UCSD-AML1 (cell line): ENCODE results near the gene CACNA1C.
"Not testable (repeated sequence)": the region's sequence is repeated elsewhere in the genome, so short reads cannot be mapped to it uniquely, and the experiment has no call there.

Source experiments
- DNase-seq: peaks from one replicate; lab custom pipeline; 2025; ENCODE audit not compliant: unreplicated experiment; lab: John Stamatoyannopoulos, UW

The CACNA1C gene

DNA sequence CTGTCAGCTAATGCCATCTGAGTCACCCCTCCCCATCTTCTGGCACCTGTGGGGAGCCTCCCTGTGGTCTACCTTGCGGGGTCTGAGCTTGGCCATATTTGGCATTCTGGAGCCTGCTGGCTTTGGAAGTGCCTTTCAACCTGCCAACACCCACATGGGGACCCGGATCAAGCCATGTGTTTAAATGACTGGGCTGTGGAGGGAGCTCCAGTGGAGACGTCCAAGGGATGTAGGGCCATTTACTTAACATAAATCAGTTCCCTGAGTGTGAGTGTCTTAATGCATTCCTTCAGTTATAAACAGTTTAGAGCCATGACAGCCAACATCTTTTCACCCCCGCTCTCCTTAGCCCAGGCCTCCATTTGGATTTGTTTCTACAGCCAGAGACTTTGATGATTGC is 22.0 kb downstream of the CACNA1C start:
- no peak for DNase-seq

DNA sequence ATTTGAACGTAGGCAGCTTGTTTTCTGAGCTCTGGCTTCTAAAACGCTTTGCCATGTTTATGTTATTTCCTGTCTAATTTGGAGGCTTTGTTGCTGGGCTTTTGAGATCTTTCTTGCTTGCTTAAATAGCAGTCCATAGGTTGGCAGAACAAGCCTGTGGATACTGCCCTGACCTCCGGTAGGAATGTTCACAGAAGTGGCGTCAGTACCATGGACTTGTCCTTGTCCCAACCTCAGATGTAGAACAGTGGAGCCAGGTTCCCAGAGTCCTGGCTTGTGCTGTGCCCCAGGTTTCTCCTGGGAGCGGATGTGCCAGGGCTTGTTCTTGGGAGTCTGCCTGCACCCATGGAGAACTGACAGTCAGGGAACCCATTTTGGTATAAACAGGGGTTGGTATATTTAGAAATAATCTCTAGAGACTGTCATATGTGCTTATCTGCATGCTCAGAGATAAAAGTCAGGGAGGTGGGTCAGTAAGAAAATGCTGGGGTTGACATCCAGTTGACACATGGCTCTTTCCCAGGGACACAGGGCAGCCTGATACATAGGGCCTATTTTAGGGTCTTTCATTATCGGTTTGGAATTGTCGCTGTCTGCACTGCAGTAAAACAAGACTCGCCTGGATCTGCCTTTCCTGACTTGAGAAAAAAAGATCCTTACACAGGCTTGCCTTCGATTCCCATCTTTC is 22.9 kb downstream of the CACNA1C start:
- DNase-seq, result no peak

DNA sequence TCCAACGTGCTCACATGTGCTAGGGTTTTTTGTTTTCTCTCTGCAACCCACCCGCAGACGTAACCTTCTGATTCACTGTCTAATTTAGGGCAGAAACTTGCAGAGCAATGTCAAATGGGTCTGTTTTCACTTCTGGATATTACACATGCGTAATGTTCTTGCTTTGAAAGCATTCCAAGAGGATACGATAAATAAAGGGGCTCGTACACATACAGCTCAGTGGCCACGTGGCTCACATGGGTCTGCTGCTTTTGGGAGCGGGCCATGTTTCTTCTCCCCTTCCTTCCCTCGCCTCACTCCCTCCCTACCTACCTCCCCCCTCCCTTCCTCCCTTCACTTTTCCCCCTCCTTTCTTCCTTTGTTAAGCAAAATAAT is 23.4 kb downstream of the CACNA1C start:
- no peak for DNase-seq

DNA sequence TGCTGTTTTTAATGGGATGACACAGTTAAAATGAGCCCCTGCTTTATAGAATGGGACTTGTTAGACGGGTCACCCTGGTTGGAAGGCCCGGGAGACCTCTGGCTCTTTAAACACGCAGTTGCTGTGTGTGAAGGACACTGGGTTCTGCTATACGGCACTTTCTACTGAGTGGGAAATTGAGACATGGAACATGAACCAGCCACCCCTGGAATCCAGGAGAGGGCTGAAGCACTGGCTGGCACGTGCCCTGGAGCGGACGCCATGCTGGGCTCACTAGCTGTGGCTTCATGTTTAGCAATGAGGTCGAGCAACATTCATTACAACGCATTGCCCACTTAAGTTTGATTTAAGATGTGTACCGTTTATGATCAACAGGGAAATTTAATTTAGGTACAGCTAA is 23.9 kb downstream of the CACNA1C start:
- no peak for DNase-seq

DNA sequence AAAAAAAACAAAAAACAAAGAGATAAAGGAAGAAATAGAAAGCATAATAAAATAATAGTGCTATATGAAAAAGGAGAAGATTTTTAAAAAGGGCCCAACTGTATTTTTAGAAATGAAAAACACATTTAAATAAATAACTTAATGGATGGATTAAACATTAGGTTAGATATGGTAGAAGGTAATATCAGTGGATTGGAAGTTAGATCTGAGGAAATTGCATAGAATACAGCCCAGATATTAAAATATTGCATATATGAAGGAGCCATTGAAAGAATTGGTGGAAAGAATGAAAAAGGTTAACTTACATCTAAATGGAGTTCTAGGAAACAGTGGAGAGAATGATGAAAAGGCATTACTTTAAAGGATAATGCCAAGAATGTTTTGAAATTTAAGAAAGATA is 27.8 kb downstream of the CACNA1C start:
- DNase-seq, result no peak

DNA sequence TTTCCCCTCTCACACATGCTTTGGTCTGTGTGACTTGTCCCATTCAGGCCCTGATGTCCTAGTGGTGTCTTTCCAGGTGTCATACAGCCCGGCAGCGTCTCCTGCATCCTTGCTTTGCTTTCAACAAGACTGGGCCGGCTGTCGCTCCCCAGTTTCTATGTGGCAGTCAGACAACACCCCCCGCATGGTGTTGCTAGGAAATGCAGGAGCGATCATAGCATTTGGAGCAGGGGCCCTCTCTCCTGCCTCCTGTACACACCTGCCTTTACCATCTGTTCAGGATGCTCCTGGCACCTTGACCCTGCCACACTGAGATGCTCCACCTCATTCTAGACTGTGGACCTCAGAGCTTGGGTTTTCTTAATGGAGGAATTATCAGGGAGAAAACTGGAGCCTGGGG is 29.5 kb downstream of the CACNA1C start:
- no peak for DNase-seq

DNA sequence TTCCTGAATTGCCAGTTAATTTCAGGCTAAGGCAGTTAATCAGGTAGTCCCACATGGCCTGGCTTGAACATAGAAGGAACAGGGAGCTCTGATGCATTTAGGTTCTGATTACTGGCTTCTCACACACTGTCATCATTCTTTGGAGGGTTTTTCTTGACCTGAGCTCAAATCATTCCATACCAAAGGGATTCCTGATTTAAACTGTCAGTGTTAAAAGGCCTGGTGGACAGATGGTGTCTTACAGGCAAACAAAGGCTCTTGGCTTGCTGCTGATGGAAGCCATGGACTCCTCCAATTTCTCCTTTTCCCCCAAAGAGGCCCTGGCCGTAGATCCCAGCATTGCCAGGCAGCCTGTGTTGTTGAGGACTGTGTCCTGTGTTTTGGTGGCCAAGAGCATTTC is 30.2 kb downstream of the CACNA1C start:
- DNase-seq, result no peak

DNA sequence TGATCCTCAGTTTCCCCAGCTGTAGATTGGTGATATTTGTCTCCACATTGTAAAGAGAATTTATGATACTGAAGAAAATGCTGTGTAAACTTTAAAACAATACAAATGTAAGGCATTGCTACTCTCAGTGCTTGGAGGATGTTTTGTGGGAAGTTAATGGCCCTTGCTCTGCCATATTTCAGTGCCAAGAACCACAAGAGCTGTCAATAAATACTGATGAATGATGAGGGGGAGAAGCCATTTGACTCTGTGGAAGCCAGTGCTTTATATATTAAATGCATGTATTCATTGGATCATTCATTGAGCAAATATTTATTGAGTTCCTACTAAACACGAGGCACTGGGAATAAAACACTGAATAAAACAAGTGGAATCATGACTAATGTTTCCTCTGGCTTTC is 30.8 kb downstream of the CACNA1C start:
- no peak for DNase-seq

DNA sequence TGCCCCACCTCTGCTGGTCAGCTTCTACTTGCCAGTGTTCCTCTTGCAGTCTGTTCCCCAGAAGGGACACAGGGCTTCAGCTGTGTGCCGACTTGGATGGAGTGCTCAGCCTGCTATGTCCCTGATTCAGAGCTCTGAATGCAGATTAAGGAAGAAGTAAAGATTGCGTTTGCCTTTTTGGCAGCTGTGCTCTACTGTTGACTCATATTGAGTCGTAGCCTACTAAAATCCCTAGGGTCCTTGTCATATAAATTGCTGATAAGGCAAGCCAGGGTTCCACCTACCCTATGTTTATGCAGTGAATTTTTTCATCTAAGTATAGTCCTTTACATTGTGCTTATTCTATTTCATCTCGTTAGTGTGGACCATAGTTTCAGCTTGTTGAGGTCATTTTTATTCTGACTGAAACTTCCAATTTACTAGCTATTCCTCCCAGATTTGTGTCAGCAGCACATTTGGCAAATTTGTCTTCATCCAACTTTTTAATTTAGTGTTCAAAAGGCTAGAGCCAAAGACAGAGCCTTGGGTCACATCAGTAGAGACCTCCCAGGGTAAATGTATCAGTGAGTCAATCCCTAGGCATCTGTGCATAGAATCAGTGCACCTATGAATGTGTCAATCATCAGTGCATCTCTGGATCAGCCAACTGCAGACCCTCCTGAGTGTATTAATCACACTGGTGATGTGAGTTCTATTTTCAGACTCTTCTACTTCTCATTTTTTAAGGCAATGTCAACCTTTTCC is 31.9 kb downstream of the CACNA1C start:
- no peak for DNase-seq

DNA sequence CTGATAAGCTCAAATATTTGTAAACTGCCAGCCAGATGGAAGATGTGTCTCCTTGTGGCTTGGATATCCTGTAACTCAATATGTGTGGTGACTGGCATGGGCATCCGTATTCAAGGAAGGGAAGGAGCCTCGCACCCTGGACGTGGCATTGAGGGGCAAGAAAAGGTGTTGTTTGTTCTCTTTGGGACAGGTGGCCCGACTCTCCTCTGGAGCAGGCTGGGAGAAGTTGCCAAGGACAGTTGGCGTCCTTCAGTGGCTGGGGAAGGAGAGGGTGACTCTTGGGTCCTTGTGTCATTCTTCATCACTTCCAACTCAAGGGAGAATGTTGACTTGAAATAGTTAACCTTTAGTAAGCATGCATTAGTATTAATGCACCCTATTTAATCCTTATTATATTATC is 39.6 kb downstream of the CACNA1C start:
- no peak for DNase-seq

DNA sequence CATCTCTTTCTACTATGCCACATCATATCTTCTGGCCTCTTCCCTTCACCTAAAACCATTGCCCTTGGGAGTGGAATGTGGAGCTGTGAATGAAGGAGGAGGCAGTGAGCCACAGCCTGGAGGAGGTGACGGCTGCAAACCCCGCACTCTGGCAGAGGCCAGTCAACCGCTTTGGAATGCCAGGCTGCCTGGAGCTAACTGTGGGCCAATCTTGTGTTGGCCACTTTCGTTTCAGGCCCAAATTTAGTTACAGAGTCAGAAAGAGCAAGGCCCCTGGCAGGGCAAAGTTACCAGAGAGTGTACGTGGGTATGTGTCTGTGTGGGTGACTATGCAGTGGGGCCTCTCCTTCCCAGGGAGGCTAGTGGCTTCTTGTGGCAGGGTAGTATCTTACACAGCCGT is 40.1 kb downstream of the CACNA1C start:
- DNase-seq, result no peak

DNA sequence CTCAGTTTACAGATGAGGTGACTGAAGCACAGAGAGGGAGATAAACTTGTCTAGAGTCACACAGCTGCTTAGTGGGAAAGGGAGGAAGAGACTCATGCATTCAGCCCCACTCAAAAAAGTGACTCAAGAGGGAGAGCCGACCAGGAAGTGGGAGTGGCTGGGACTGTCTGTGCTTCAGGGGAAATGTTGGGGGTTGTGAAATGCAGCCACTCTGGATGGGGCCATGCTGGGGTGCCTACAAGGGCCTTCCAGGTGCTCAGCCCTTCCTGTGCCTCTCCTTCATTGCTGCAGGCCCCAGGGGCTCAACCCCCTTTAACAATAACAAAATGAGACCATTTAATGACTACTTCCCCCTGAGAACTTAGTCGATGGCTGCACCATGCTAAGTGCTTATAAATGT is 41.8 kb downstream of the CACNA1C start:
- DNase-seq, result peak; percentile 29

DNA sequence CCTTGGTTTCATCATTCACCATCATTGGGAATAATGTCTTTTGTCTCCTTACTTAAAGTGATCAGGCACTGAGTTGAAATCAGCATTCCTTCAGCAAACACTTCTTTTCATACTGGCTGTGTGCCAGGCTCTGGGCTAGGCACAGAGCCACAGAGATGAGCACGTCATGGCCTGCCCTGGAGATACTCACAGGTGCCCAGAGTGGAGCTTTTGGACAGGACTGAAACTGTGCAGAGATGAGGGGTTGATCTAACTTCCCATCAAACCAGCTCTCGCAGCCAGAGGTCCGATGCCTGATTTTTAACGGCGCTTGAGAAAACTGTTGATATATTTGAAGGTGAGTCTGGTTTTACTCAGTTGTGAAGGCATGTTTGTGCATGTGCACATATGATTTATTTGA is 43.1 kb downstream of the CACNA1C start:
- no peak for DNase-seq

DNA sequence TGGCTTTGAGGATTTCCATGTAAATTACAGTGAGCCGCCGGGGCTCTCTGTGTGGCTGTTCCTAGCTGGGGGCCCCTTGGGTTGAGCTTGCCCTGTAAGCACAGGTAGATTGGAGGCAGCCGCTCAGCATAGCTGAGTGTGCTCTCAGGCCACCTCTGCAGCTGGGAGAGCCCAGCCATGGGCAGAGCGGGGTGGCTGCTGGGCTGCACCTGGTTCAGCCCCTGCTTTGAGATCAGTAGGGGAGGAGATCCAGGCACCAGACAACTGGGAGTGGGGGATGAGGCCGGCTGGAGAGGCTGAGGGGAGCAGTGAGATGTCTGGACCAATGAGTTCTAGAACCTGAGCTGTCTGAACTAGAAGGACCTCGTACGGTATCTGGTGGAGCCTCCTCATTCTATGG is 44.8 kb downstream of the CACNA1C start:
- no peak for DNase-seq

DNA sequence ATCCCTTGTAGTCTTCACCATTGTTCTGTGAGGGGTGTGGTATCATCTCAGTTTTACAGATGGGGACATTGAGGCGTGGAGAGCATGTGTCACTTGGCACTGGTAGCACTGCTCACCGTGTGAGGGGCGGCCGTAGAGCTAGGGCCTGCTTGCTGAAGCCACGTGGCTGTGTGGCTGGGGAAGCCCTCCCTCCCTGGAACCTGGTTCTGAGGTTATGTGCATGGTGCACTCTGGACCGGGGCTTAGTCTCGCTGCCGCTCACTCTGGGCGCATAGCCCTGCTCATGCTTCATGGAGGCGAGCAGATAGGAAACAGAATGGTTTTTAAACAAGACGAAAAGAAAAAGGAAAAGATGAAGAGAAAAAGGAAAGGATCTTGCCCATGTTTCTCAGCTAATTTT is 46.1 kb downstream of the CACNA1C start:
- DNase-seq, result no peak

DNA sequence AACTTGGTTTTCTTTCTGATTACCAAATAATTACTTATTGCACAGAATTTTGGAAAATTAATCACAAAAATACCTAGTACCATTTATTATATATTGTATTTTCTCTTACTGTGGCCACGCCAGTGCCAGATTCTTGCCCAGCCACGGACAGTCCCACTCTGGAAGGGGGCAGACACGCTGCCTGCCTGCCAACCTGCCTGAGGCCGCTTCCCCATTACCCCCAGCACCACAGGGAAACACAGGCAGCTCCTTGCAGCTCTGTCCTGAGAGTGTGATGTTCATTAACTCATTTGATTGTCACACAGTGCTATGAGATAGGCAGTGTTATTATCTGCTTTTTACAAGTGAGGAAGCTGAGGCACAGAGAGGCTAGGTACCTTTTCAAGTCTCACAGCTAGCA is 46.8 kb downstream of the CACNA1C start:
- DNase-seq, result no peak

DNA sequence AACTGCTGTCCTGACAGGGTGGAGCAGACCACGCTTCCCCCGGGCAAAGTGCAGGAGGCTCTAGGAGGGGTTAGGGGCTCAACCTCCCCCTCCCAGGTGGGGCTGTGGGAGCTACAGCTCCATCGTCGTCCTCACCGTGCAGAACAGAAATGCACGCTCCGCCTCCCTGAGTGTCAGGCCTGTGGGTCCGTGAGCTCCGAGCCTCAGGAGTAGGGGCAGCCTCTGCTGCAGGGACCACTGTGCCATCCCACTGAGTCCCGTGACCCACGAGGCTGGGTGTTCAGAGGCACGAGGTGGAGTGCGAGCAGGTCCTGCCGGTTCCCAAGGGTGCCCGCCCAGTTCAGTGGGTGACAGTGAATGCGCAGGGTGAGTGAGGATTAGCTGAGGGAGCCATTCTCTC is 48.6 kb downstream of the CACNA1C start:
- DNase-seq, result no peak

DNA sequence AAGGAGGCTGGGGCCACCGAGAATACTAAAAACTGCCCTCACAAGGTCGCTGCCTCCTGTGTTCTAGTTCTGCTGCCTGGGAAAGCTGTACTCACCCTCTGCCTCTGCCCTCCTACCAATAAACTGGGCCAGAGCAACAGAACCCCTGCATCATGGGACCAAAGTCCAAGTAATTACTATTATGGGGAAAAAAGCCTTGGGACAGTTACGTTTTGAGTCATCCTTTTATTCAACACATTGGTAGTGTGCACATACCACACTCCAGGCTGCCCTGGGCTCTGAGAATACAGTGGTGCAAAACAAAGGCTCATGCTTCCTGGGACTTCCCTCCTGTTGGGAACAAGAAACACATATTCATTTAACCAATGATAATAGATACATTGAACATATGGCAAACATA is 49.0 kb downstream of the CACNA1C start:
- no peak for DNase-seq

DNA sequence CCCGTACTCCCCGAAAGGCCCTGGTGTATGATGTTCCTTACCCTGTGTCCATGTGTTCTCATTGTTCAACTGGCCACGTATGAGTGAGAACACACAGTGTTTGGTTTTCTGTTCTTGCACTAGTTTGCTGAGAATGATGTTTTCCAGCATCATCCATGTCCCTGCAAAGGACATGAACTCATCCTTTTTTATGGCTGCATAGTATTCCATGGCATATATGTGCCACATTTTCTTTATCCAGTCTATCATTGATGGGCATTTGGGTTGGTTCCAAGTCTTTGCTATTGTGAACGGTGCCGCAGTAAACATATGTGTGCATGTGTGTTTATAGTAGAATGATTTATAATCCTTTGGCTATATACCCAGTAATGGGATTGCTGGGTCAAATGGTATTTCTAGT is 49.9 kb downstream of the CACNA1C start:
- not testable (repeated sequence) for DNase-seq

DNA sequence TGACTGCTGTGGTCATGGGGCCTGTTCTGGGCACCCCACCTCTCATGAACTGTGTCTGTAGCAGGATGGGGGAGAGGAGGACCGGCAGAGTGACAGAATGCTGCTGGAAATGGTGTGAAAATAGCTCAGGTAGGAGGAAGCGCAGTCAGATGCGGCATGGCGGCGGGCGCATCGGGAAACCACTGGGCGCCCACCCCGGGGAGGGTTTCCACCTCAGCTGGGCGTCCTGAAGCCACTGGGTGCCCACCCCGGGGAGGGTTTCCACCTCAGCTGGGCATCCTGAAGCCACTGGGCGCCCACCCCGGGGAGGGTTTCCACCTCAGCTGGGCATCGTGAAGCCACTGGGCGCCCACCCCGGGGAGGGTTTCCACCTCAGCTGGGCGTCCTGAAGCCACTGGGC is 52.6 kb downstream of the CACNA1C start:
- DNase-seq, result not testable (repeated sequence)

DNA sequence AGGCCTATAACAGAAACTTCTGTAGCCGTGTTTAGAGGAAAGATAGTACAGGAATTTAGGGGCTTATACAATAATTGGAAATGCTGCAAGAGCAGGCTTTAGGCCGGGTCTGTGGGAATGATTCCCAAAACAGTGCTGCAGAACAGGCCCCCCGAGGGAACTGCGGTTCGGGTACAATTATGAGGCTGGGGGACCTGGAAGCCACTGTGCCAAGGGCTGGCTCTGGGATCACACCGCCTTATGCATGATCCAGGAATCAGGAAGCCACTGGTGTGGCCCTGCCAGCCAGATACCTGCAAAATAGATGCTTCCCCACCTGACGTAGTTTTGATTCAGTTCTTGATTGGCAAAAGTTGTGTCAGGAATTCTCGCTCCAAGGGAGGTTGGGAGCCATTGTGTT is 55.4 kb downstream of the CACNA1C start:
- no peak for DNase-seq

DNA sequence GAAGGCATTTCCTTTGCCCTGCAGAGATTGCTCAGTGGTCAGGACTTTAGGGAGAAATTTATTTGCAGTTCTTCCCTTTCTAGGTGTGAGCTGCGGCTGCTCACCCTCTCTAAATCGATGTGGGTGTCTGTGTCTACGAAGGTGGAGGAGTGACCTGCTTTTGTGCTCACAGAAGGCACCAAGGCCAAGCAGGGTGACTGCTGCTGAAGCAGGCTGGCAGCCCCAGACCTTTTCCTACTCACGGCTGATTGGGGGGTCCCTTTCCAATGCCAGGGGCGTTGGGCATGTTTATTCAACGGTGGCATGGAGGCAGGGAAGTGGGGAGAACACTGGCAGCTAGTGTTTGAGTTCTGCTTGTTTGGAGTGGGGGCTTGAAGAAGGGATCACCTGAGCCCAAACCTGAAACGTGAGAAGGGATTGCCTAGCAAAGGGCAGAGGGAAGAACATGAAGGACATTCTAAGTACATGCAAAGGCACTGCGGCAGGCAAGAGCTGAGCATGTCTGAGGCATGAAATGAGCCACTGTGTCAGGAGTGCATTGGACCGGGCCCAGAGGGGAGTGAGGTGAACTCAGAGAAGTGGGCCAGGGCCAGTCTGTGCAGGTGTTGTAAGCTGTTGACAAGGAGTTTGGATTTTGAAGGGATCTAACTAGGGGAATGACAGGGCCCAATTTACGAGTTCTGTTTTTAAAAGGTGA is 56.3 kb downstream of the CACNA1C start:
- no peak for DNase-seq
